Raji (cell line): Measurements from ENCODE around the gene CADM2.

Experiments used
- POLR2A ChIP-seq: IDR thresholded peaks from 2 replicates; pipeline ENCODE4 v1.6.1; 2011; ENCODE audit warnings: low read depth, low read length, control low read depth; ENCODE audit not compliant: insufficient read depth

CADM2 gene

DNA sequence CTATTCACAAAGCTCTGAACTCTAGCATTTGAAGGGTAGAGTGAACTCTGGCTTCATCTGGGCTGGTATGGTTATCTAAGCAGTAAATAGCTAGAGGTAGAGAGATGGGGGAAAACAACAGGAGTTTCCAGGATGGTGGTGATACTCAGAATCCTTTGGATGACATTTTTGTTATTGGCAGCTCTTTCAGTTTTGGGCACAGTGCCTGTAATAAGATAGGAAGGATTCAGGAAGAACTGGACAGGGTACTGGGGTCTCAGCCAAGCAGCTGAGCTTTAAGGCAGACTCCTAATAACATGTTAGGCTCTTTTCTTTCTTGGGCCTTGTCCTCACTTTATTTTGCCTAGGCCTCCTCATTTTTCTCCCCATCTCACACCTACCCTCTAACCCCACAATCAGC, 338.5 kb downstream of the CADM2 start:
- no peak for TF ChIP-seq POLR2A

DNA sequence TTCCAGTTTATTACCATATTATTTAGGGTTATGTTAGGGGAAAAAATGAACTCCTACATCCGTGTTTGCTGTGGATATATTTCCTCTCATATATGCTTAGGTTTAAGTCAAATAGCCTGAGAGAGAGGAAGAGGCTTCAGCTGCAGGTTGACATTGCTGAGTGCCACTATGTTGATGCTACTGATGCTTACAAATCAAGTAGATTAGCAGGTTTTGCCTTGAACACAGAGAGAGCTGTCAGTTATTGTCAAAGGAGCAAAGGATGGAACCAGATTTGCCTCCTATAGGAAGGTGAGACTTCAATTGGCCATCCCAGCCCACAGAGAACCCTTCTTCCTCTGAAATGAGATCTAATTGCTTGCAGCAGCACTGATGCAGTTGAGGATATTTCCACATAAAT, 339.2 kb downstream of the CADM2 start:
- TF ChIP-seq POLR2A = no peak

DNA sequence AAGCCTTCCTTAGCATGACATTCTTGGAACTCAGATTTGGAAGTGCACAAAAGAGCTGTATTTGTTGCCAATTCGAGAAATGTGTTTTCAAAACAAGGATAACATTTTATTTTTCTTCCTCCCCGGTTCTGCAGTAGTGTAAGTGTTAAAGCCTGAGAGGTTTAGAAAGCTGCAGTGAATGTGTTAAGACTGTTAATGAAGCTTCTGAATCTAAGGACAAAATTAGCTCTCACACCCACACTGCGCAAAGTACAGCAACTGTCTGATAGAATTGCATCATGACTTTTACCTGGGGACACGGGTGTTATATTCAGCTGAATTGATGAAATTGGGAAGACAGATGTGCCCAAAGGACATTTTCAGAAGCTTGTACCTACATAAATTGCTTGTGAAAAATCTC, 344.4 kb downstream of the CADM2 start:
- TF ChIP-seq POLR2A = no peak

DNA sequence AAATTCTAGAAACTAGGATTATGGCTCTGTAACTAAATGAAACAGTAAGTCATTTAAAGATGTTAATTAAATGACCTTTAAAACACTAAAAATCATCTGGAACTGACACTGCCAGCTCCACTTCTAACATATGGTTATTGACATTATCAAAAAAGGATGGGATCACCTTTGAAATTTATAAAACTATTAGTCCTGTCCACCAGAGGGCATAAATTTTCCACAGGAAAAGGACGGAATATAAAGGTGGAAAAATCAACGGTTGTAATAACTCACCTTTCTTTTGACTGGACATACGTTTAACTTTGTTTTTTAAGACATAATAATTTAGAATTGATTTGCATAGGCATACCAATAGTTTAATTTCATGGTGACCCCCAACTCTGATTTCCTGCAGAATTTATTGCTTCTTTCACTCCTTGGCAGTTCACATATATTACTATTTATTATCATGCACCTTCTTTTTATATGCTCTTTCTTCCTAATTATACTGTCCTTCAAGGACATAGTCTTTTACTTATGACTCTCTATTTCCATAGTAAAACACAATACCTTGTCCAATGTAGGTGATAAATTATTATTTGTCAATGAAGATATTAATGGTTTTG, 345.7 kb downstream of the CADM2 start:
- TF ChIP-seq POLR2A = no peak

DNA sequence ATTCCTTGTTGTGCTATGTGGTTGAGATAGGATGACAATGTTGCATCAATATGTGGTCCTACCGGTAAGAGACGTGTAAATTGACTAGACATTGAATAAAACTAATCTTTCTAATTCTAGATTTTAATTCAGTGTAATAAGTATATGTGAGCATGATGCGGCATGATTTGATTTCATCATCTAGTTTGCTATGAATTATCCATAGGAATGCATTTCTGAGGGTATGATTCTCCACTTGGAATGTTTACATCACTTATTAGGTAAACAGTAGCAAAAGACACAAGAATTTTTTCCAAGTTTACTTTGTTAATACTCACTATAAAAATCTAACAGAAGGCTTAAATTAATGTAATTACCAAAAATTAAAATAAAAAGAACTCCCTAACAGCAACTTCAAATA, 353.5 kb downstream of the CADM2 start:
- no peak for TF ChIP-seq POLR2A

DNA sequence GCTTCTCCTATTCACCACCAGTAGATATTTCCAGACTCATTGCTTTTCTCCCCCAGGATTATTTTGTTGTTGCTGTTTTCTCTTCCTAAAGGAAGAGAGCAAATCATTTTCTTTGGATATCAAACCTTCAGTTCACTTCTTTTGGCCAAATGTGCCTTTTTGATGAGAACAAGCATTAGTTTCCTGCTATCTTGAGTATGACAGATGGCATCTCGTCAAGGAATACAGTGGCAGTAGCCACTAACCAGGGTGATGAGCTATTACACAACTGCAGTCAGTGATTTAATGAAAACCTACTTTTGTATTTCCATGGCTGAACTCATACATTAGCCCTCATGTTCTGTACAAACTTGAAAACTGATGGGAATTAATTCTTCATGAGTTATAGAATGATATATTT, 354.6 kb downstream of the CADM2 start:
- TF ChIP-seq POLR2A = no peak

DNA sequence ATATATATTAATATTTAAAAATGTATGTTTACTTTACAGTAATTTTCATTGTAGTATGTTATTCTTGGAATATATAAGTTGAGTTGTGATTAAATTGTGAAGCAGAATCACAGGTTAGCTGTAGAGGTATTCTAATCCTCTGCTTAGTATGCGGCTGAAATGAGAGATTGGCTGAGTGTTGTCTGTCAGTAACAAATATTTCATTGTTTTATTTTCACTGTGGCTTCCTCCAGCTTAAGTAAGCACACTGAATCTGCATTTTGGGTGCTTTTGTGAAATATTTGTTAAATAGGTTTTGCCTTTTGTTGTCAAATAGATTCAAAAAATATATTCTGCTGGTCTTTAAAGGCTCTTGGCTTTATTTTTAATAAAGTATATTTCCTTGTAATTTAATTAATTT, 357.5 kb downstream of the CADM2 start:
- TF ChIP-seq POLR2A = no peak

DNA sequence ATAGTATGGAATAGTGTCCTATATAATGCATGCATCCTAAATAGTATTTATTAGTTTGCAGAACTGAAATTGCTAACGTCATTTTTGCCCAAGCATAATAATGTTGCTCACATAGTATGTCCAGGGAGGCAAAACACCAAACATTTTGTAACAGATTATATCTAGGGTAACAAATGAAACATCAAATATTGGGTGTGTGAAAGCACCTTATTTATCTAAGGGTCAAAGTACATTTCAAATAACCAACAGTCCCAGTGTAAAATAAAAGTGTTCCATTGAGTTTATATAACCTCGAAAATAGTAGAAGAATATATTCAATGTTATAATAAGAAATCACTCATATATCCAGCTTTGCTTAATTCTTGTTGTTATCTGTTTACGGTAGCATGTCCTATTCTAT, 363.1 kb downstream of the CADM2 start:
- no peak for TF ChIP-seq POLR2A

DNA sequence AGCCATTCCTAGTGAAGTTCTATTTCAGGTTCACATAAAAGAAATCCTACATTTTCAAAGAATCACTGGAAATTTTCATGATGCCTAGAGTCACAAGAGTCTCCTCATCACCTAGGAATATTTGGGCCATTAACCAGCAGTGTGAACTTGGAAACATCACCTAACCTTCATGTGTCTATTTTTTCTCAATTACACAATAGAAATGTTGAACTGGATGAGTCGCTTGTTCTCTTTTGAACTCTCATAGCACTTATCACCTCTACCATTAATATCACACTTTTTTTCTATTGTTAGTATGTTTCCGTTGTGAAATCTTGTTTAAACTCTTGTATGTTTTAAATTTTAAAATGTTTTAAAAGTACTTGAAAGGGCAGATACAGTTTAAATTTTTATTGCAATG, 371.3 kb downstream of the CADM2 start:
- TF ChIP-seq POLR2A = no peak

DNA sequence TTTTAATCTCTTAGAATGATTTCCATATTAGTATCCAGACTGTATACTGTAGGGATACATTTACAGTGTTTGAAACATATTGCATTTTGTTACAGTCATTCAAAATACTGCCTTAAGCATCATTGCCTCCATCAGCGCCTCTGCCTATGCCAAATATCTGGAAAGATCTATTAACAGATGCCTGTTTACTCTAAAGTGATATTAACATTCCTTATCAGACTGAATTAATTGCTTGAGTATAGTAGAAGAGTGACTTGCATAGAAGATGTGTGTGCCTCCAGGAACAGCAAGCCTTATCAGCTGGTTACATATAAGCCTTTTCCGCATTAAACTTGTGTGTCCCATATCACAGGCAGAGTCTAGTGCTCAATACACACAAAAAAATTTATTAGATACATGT, 379.1 kb downstream of the CADM2 start:
- TF ChIP-seq POLR2A = no peak

DNA sequence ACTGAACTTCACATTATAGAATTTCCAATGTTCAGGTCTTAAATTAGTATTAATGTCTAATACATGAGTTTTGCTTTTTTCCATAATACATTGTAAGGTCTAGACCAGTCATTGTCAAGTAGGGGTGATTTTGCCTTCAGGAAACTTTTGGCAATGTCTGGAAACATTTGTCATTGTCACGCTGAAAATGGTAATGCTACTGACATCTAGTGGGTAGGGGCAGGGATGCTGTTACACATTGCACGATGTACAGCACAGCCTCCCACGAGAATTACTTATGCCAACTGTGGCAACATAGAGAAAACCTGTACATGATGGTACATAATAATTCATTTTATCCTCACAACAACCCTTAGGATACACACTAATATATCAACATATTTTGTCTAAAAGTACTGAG, 384.1 kb downstream of the CADM2 start:
- no peak for TF ChIP-seq POLR2A

DNA sequence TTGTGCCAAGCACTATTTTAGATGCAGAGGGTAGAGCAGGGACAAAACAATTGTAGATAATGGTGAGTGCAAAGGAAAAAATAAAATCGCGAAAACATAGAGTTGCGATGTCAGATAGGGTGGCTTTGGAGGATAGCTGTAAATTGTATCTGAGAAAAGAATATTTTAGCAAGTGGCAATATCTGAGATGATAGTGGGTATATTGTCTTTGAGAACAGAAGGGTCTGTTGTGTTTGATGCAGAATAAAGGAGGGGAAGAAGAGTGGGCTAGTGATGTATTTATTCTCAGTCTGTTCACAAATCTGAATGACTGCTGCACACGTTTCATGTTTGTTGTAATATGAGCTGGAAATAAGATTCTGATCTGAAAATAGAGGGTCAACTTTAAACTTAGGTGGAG, 396.8 kb downstream of the CADM2 start:
- no peak for TF ChIP-seq POLR2A

DNA sequence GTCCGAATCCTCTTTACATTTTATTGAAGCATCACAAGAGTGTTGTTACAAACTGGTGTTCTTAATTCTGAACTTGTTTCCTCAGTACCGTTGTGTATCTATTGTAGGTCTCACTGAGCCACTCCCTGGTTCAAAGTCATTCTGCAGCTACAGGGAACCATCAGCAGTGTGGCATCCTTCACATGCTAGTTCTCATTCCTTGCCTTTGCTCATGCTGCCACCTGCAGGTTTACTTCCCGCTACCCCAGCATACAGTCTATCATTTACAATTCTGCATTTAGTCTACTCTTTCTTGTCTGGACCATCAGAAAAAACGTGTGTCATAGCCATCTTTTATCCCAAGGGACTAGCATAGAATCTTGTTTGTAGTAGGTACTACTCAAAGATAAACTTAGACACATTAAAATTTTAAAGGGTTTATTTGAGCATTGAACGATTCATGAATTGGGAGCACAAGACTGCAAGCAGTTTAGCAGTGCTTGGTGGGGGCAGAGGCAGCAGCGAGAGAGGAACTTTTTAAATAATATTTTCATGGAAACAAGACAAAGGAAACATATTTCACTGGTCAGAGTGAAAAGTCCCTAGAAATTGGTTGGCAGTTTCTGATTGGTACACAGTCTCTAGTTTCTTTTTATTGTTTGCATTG, 402.1 kb downstream of the CADM2 start:
- no peak for TF ChIP-seq POLR2A

DNA sequence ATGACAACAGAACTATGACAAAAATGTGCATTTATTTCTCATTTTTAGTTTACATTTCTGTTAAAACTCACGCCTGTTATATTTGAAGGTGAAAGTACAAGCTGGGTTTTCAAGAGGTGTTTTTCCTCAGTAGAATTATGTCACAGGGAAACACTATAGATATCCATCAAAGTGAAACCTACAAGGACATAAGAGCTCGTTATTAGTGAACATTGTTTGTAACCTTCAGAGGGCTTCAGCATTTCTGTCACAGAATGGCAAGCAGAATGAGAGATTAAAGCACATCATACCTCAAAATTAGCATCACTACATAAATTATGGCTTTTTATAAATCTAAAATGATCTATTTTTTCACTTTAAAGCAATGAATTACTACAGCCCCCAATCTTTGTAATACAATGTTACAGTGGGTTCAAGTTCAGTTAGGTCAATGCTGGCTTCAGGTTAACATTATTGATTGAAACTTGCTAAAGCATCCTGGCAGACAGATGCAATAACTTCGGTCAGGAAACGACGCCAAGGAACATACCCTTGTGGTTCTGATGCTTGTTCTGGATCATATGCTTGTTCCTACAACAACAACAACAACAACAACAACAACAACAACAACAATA, 405.6 kb downstream of the CADM2 start:
- no peak for TF ChIP-seq POLR2A

DNA sequence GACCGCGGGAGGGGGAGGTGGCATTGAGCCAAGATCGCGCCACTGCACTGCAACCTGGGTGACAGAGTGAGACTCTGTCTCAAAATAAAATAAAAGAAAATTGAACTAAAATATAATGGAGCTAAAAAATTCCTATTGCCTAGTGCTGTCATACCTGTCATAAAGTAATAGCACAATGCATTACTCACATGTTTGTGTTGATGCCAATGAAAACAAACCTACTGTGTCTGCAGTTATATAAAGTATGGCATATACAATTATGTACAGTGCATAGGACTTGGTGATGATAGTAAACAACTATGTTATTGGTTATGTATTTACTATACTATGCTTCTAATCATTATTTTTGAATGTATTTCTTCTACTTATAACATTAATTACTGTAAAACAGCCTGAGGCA, 411.6 kb downstream of the CADM2 start:
- no peak for TF ChIP-seq POLR2A

DNA sequence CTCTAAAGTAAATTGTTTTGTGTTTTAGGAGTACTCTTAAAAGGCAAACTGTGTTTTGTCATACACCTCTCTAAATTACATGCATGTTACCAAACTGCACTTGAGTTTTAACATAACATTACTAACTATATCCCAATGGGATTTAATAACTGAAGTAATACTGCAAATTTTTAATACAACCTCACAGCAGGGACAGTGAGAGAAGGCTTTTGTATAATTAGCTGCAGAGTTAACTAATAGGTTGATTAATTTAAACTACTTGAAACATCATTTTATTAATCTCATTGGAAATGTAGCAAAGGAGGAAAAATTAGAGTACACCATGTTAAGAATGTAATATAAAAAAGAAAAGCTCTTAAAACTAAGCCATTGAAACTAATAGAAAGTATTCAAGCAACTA, 417.3 kb downstream of the CADM2 start:
- no peak for TF ChIP-seq POLR2A

DNA sequence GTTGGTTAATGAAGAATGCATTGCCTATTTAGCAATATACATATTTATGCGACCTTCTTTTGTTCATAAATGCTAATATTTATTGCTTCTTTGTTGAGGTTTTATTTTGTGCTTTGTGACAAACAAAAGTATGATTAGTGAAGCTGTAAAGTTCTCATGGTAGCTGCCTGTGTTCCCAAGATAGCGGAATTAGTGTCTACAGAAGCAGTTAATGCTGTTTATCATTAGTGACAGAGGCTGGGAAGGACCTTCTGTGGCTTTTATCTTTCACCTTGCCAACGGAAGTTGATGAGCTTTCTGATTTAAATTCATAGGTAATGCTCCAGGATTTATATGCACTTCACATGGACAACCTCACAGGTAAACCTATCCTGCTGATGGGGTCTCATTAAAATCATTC, 418.3 kb downstream of the CADM2 start:
- no peak for TF ChIP-seq POLR2A
